GM12891 (cell line): ENCODE measurements around the gene ST6GALNAC3.

ENCODE experiments used
- POLR2A ChIP-seq: IDR thresholded peaks from 2 replicates; pipeline ENCODE4 v1.6.1; 2011; ENCODE audit warnings: low read depth, low read length, control low read depth
- POLR2AphosphoS5 ChIP-seq: IDR thresholded peaks from 2 replicates; pipeline ENCODE4 v1.6.1; 2011; ENCODE audit warnings: low read depth, low read length, control low read depth
- POU2F2 ChIP-seq: IDR thresholded peaks from 2 replicates; pipeline ENCODE4 v1.6.1; 2011; ENCODE audit warnings: low read depth, mild to moderate bottlenecking, control low read depth, low read length, moderate library complexity
- SPI1 ChIP-seq: IDR thresholded peaks from 2 replicates; pipeline ENCODE4 v1.6.1; 2011; ENCODE audit warnings: low read depth, low read length, control low read depth
- TAF1 ChIP-seq: IDR thresholded peaks from 2 replicates; pipeline ENCODE4 v1.6.1; 2011; ENCODE audit warnings: low read depth, low read length, control low read depth

DNA sequence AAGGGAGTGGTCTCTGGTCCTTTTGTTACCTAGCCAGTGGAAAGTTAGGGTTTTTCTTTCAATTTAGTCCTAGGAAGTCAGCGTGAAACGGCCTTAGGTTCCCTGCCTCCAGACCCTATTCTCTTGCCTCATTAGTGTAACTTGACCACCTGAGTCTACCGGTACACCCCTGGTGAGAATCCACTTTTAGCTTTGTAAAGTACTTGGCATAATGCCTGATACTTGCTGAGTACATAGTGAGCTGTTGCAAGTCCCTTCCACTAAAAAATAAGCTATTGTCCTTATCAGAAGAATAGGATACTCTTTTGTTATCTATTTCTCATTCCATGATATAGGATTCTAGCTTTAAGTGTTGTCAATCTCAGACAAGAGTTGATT is 228.8 kb downstream of the ST6GALNAC3 start:
- no peak for TF ChIP-seq POLR2AphosphoS5
- TF ChIP-seq POLR2A: no peak
- no peak for TF ChIP-seq TAF1
- no peak for TF ChIP-seq SPI1
- no peak for TF ChIP-seq POU2F2
